Upper lobe of right lung (tissue), 1 donor: ENCODE results near the gene SS18L1. TPM values are rescaled to one million over a fixed set of nuclear protein-coding genes. Genes with fewer than 3 reads are reported as not detected.

Source experiments
- ATAC-seq: fragments of 200-7000 bp; cut with Tn5 transposase; one replicate; pipeline ENCODE4 v1.9.1; 2020; ENCODE audit warnings: mild to moderate bottlenecking, moderate library complexity
- DNase-seq: peaks from one replicate; pipeline ENCODE4 v3.0.0-alpha.2; 2020
- H3K27ac ChIP-seq: fragments of 200-600 bp; one replicate; pipeline ENCODE4 v1.8.0; 2022
- H3K27me3 ChIP-seq: fragments of 200-600 bp; one replicate; pipeline ENCODE4 v1.8.0; 2022; ENCODE audit warnings: mild to moderate bottlenecking
- H3K36me3 ChIP-seq: fragments of 200-600 bp; one replicate; pipeline ENCODE4 v1.8.0; 2022
- H3K4me1 ChIP-seq: fragments of 200-600 bp; one replicate; pipeline ENCODE4 v1.8.0; 2022
- H3K4me3 ChIP-seq: fragments of 200-600 bp; one replicate; pipeline ENCODE4 v1.8.0; 2022; ENCODE audit warnings: mild to moderate bottlenecking
- H3K9me3 ChIP-seq: fragments of 200-600 bp; one replicate; pipeline ENCODE4 v1.8.0; 2022
- intact Hi-C: fragments of 100-400 bp; cut with DNase I; formaldehyde crosslinking; loops from one replicate; pipeline ENCODE4 v1.11.0; 2022
- total RNA-seq: library from RNA; stranded (reverse); fragmentation: NEBNext Ultra II Directional; extraction: Animal tissue kit (Norgen Biotek cat#: 25700); gene quantifications from one replicate; pipeline ENCODE4 v1.2.1, GENCODE V29; 2021
- TF ChIP-seq, protein P1 (sequence below): fragments of 200-600 bp; IDR thresholded peaks from one replicate; pipeline ENCODE4 v1.8.0; 2022; ENCODE audit warnings: antibody characterized with exemption
- donor health status: DM: no; HTN: yes; CAD: no; lungs with severe emphysema.

The SS18L1 gene
- total RNA-seq, 1 donor from 2014 or later: 12.6 TPM

- Histone ChIP-seq H3K9me3 (no peaks in the 10 kb centered on the region), H3K27me3 (no peaks in the 10 kb centered on the region), H3K36me3 (peaks cover 73% of the 10 kb centered on the region), H3K4me1 (no peaks in the 10 kb centered on the region), H3K27ac (no peak overlapping the region), H3K4me3 (no peak overlapping the region)
- DNase-seq (no peak), ATAC-seq (no peak)
- TF ChIP-seq, protein P1, sequence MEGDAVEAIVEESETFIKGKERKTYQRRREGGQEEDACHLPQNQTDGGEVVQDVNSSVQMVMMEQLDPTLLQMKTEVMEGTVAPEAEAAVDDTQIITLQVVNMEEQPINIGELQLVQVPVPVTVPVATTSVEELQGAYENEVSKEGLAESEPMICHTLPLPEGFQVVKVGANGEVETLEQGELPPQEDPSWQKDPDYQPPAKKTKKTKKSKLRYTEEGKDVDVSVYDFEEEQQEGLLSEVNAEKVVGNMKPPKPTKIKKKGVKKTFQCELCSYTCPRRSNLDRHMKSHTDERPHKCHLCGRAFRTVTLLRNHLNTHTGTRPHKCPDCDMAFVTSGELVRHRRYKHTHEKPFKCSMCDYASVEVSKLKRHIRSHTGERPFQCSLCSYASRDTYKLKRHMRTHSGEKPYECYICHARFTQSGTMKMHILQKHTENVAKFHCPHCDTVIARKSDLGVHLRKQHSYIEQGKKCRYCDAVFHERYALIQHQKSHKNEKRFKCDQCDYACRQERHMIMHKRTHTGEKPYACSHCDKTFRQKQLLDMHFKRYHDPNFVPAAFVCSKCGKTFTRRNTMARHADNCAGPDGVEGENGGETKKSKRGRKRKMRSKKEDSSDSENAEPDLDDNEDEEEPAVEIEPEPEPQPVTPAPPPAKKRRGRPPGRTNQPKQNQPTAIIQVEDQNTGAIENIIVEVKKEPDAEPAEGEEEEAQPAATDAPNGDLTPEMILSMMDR: no peak
- intact Hi-C loops: no loop called here
These were observed 57.1 kb downstream of the SS18L1 start for GRCh38 chr20:62200491-62201172.

- TF ChIP-seq, protein P1: no peak
- DNase-seq: no peak
- no peaks in the 10 kb centered on the region for H3K4me1 ChIP-seq
- H3K27ac ChIP-seq: no peak overlapping the region
- ATAC-seq: no peak
- H3K27me3 ChIP-seq: no peaks in the 10 kb centered on the region
- intact Hi-C loops: no loop called here
- peaks cover 67% of the 10 kb centered on the region for H3K36me3 ChIP-seq
- no peak overlapping the region for H3K4me3 ChIP-seq
- H3K9me3 ChIP-seq: no peaks in the 10 kb centered on the region
These were observed 57.9 kb downstream of the SS18L1 start for GRCh38 chr20:62201173-62202082.

- Histone ChIP-seq H3K9me3 (no peaks in the 10 kb centered on the region), H3K4me3 (no peak overlapping the region), H3K27me3 (no peaks in the 10 kb centered on the region), H3K27ac (no peak overlapping the region), H3K4me1 (no peaks in the 10 kb centered on the region), H3K36me3 (peaks cover 61% of the 10 kb centered on the region)
- no peak for DNase-seq
- intact Hi-C loops: no loop called here
- no peak for ATAC-seq
- TF ChIP-seq, protein P1: no peak
These were observed 58.5 kb downstream of the SS18L1 start for GRCh38 chr20:62202083-62202395.

GRCh38 chr20:62202676-62203377 lies 59.3 kb downstream of the SS18L1 start:
- H3K27me3 ChIP-seq: no peaks in the 10 kb centered on the region
- intact Hi-C loops: no loop called here
- ATAC-seq (no peak), DNase-seq (no peak)
- TF ChIP-seq, protein P1: no peak
- H3K27ac ChIP-seq: no peak overlapping the region
- H3K9me3 ChIP-seq: no peaks in the 10 kb centered on the region
- H3K36me3 ChIP-seq: peaks cover 53% of the 10 kb centered on the region
- H3K4me3 ChIP-seq: no peak overlapping the region
- no peaks in the 10 kb centered on the region for H3K4me1 ChIP-seq

GRCh38 chr20:62203378-62204030 lies 59.9 kb downstream of the SS18L1 start:
- Histone ChIP-seq H3K4me1 (no peaks in the 10 kb centered on the region), H3K36me3 (peaks cover 46% of the 10 kb centered on the region), H3K27ac (no peak overlapping the region), H3K9me3 (no peaks in the 10 kb centered on the region), H3K4me3 (no peak overlapping the region), H3K27me3 (no peaks in the 10 kb centered on the region)
- DNase-seq (no peak), ATAC-seq (no peak)
- TF ChIP-seq, protein P1: no peak
- intact Hi-C loops: no loop called here
